GM19328 (cell line): ENCODE measurements around the gene ACER3.

Experiments
- ATAC-seq: cut with Tn5 transposase; IDR thresholded peaks from one replicate; pipeline ENCODE4 v1.9.1; 2021; ENCODE audit warnings: mild to moderate bottlenecking, moderate library complexity; ENCODE audit not compliant: unreplicated experiment

ACER3 gene

DNA sequence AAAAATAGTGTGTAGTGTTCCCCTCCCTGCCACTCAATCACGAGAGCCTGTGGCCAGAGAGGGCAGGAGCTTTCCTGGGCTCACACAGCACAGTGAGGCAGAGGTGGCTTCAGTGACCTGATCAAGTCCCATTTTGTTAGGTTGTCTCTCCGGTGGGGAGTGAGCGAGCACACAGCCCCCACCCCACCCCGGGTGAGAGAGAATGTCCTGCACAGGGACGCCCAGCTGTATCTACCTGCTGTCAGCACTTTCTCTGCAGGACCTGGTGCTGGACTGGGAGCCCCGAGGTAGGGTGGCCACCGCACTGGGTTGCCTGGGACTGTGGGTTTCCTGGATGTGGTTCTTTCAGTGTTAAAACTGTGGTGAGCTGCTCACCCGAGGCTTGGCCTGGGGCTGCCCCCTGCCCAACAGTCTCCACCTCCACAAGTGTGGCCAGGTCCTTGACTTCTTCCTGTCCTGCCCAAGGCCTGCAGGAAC lies 212.2 kb downstream of the ACER3 start:
- ATAC-seq, result no peak

- no peak for ATAC-seq
These were observed 212.7 kb downstream of the ACER3 start for GRCh38 chr11:77073328-77074001.

DNA sequence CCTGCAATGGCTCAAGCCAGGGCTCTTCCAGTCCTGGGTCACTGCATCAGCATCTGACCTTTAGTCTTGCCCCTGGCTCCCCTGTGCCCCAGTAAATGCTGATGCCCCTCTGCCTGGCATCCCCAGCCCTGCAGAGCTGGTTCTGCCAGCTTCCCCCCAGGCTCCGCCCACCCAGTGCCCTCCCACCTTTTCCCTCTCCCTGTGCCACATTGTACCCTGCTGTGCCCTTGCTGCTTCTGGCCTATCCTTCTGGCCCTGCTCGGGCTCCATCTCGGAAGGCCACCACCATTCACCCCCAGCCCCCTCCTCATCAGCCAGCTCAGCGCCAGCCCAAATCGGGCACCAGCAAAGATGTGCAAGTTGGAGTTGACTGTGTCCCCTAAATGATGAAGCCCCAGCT lies 213.5 kb downstream of the ACER3 start:
- ATAC-seq, result no peak

- ATAC-seq, result no peak
These were observed 214.0 kb downstream of the ACER3 start for GRCh38 chr11:77074626-77075221.

DNA sequence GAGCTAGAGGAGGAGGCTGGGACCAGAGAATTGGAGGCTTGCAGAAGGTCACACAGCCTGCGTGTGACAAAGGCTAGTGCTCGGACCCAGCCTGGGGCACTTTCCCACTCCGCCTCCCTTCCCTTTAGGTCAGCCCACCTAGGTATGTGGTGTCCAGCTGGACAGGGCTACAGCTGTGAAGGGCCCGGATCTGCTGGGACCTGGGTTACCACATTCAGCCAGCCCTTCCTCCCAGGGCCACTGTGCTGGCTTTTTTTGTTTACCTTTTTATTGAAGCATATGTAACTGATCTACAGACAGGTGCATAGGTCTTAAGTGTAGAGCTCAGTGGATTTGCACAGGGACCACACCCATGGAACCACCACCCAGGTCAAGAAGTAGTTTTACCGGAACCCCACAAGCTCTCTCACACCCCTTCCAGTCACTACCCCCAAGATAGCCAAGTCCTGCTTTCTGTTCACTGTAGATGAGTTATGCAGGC lies 214.7 kb downstream of the ACER3 start:
- ATAC-seq, result no peak
